Left lobe of liver (tissue), 2 donors: ENCODE measurements around the gene ZNF217. TPM values are rescaled to one million over a fixed set of nuclear protein-coding genes. Genes with fewer than 3 reads are reported as not detected.
"Not testable (repeated sequence)": the region's sequence is repeated elsewhere in the genome, so short reads cannot be mapped to it uniquely, and the experiment has no call there.

ENCODE experiments used
- ATAC-seq: fragments of 200-7000 bp; cut with Tn5 transposase; one replicate; pipeline ENCODE4 v1.9.1; 2020; ENCODE audit warnings: mild to moderate bottlenecking, moderate library complexity
- DNase-seq: peaks from one replicate; pipeline ENCODE4 v3.0.0-alpha.2; 2020; ENCODE audit warnings: low spot score
- total RNA-seq: library from RNA; stranded (reverse); gene quantifications from one replicate; pipeline ENCODE4 v1.2.1, GENCODE V29; 2021
- donor health status: DM: no; HTN: no; CAD: no; lungs with moderate emphysema.
- donor health status: DM: no; HTN: yes; CAD: no.

The ZNF217 gene
- total RNA-seq, 1 donor from 2014 or later = 11.1 TPM

- not testable (repeated sequence) for DNase-seq, ATAC-seq
Measured at GRCh38 chr20:53536382-53536781, 57.3 kb downstream of the ZNF217 start.

GRCh38 chr20:53535878-53536277 is 57.8 kb downstream of the ZNF217 start:
- DNase-seq (no peak), ATAC-seq (no peak)

- DNase-seq = no peak
- no peak for ATAC-seq
Measured at GRCh38 chr20:53534037-53534436, 59.6 kb downstream of the ZNF217 start.

- DNase-seq (no peak), ATAC-seq (no peak)
Measured at GRCh38 chr20:53533500-53533899, 60.1 kb downstream of the ZNF217 start.

GRCh38 chr20:53532654-53533312 is 60.9 kb downstream of the ZNF217 start:
- ATAC-seq, DNase-seq: not testable (repeated sequence)

- DNase-seq = no peak
Measured at GRCh38 chr20:53530440-53530839, 63.2 kb downstream of the ZNF217 start.

GRCh38 chr20:53529658-53530057 is 64.0 kb downstream of the ZNF217 start:
- no peak for DNase-seq

More at GRCh38 chr20:53530440-53530839, 63.2 kb downstream of the ZNF217 start:
- ATAC-seq = no peak

GRCh38 chr20:53527196-53527595 is 66.4 kb downstream of the ZNF217 start:
- ATAC-seq = no peak
- DNase-seq = no peak

More at GRCh38 chr20:53529658-53530057, 64.0 kb downstream of the ZNF217 start:
- no peak for ATAC-seq

- DNase-seq = peak; percentile 15
- ATAC-seq = no peak
Measured at GRCh38 chr20:53524589-53525312, 68.9 kb downstream of the ZNF217 start.

GRCh38 chr20:53523615-53524014 is 70.0 kb downstream of the ZNF217 start:
- not testable (repeated sequence) for ATAC-seq, DNase-seq

GRCh38 chr20:53522696-53523095 is 70.9 kb downstream of the ZNF217 start:
- ATAC-seq (no peak), DNase-seq (peak; percentile 23)

GRCh38 chr20:53522026-53522425 is 71.6 kb downstream of the ZNF217 start:
- no peak for DNase-seq
- ATAC-seq = no peak

- not testable (repeated sequence) for DNase-seq, ATAC-seq
Measured at GRCh38 chr20:53521421-53521820, 72.2 kb downstream of the ZNF217 start.

GRCh38 chr20:53517146-53517545 is 76.5 kb downstream of the ZNF217 start:
- ATAC-seq = peak; percentile 18
- DNase-seq = no peak
